HepG2 (cell line): ENCODE results near the gene TBXAS1. TPM values are rescaled to one million over a fixed set of nuclear protein-coding genes. Genes with fewer than 3 reads are reported as not detected.

ENCODE experiments used
- ATAC-seq: fragments of 200-7000 bp; cut with Tn5 transposase; 3 replicates; pipeline ENCODE4 v1.9.1; 2020; ENCODE audit warnings: mild to moderate bottlenecking, moderate library complexity
- BruUV-seq: library from RNA; stranded (reverse); fragments of 400-500 nt; replicated peaks from 2 replicates; lab custom pipeline; 2021; lab: Mats Ljungman, UMichigan
- CTCF ChIA-PET: fragments of 300-600 bp; formaldehyde crosslinking; extraction: SDS; loops from one replicate; lab custom pipeline; 2021; ENCODE audit warnings: low total read pairs, inconsistent platforms, low intra/inter-chr PET ratio; lab: Yijun Ruan, JAX
- POLR2A ChIA-PET: fragments of 350-600 bp; sonication (Branson Sonifier 250); formaldehyde crosslinking; loops from one replicate; lab custom pipeline; 2020; ENCODE audit warnings: antibody characterized with exemption, inconsistent platforms; lab: Yijun Ruan, JAX
- DNase-seq: peaks from one replicate; pipeline ENCODE4 v3.0.0-alpha.2; 2015; ENCODE audit warnings: low spot score
- FAIRE-seq: peaks from 3 replicates; lab custom pipeline; 2011; peaks lifted over from hg19 to GRCh38; lab: Jason Lieb, UNC
- H2AFZ ChIP-seq: one replicate; pipeline ENCODE4 v1.6.1; 2011; ENCODE audit warnings: low read length, inconsistent platforms
- H3K27ac ChIP-seq: fragments of 300-600 bp; 3 replicates; pipeline ENCODE4 v1.8.0; 2011; ENCODE audit warnings: mixed run types, mild to moderate bottlenecking, mixed read lengths, low read length, inconsistent platforms; ENCODE audit not compliant: insufficient read depth; ENCODE audit errors: extremely low read length
- H3K27me3 ChIP-seq, 2 experiments: fragments of 200-600 bp in 1 of 2; 2 replicates in 1 of 2; 3 replicates in 1 of 2; pipeline versions ENCODE4 v1.6.0 to v1.8.0; 2011; ENCODE audit warnings: low read length in 2 of 2, mild to moderate bottlenecking in 2 of 2, moderate library complexity in 2 of 2, inconsistent platforms in 1 of 2; ENCODE audit not compliant: insufficient read depth in 2 of 2, control insufficient read depth in 1 of 2
- H3K36me3 ChIP-seq, 2 experiments: fragments of 200-600 bp in 1 of 2; replicated peaks in 1 of 2; 2 replicates in 1 of 2; 3 replicates in 1 of 2; pipeline versions ENCODE4 v1.5.1 to v1.8.0; 2011; ENCODE audit warnings: low read length in 2 of 2, inconsistent platforms in 1 of 2; ENCODE audit not compliant: insufficient read depth in 2 of 2, control insufficient read depth in 1 of 2
- H3K4me1 ChIP-seq: 2 replicates; pipeline ENCODE4 v1.5.1; 2012; ENCODE audit warnings: low read length, inconsistent platforms; ENCODE audit not compliant: insufficient read depth
- H3K4me2 ChIP-seq: 2 replicates; pipeline ENCODE4 v1.6.0; 2011; ENCODE audit warnings: low read depth, low read length, inconsistent platforms
- H3K4me3 ChIP-seq, 3 experiments: fragments of 200-600 bp in 1 of 3; sonication (generic), shearing (Covaris generic) in 1 of 3; replicated peaks in 1 of 3; 2 replicates each; pipeline ENCODE4 v1.5.1; 2011 to 2016; ENCODE audit warnings: low read length in 3 of 3, inconsistent platforms in 2 of 3, low read depth in 2 of 3, mild to moderate bottlenecking in 2 of 3, control low read depth in 1 of 3, mixed read lengths in 1 of 3; ENCODE audit not compliant: insufficient read depth in 1 of 3
- H3K79me2 ChIP-seq: one replicate; pipeline ENCODE4 v1.6.1; 2011; ENCODE audit warnings: low read length, inconsistent platforms; ENCODE audit not compliant: insufficient read depth
- H3K9ac ChIP-seq: 2 replicates; pipeline ENCODE4 v1.6.0; 2011; ENCODE audit warnings: mild to moderate bottlenecking, low read depth, low read length, inconsistent platforms; ENCODE audit not compliant: insufficient read depth
- H3K9me3 ChIP-seq: 2 replicates; pipeline ENCODE4 v1.5.1; 2012; ENCODE audit warnings: mild to moderate bottlenecking, low read length
- H4K20me1 ChIP-seq: 2 replicates; pipeline ENCODE4 v1.6.0; 2011; ENCODE audit warnings: inconsistent platforms, mild to moderate bottlenecking, low read length, moderate library complexity; ENCODE audit not compliant: insufficient read depth
- HNF4G ChIP-seq, 2 experiments: sonication (generic) in 1 of 2; formaldehyde crosslinking in 1 of 2; IDR thresholded peaks; 2 replicates each; pipeline versions ENCODE4 v1.4.0 to v1.6.1; 2011 to 2020; ENCODE audit warnings: borderline replicate concordance in 2 of 2, low read depth in 2 of 2, mild to moderate bottlenecking in 2 of 2, low read length in 1 of 2, missing genetic modification reagents in 1 of 2, moderate library complexity in 1 of 2
- MAF1 ChIP-seq: sonication (generic); formaldehyde crosslinking; IDR thresholded peaks from 2 replicates; pipeline ENCODE4 v1.5.0; 2020; ENCODE audit warnings: missing genetic modification reagents, borderline replicate concordance
- NFIC ChIP-seq: IDR thresholded peaks from 2 replicates; pipeline ENCODE4 v1.6.1; 2012; ENCODE audit warnings: mild to moderate bottlenecking, low read length, inconsistent platforms
- SAFB2 ChIP-seq: sonication (generic); formaldehyde crosslinking; IDR thresholded peaks from 2 replicates; pipeline ENCODE4 v1.5.1; 2020; ENCODE audit warnings: missing genetic modification reagents, low read depth, mild to moderate bottlenecking, borderline replicate concordance
- SIN3A ChIP-seq: IDR thresholded peaks from 2 replicates; pipeline ENCODE4 v1.6.1; 2011; ENCODE audit warnings: low read depth, mild to moderate bottlenecking, control low read depth, low read length, borderline replicate concordance
- TBX2 ChIP-seq: sonication (generic); formaldehyde crosslinking; IDR thresholded peaks from 2 replicates; pipeline ENCODE4 v1.5.0; 2020; ENCODE audit warnings: missing genetic modification reagents, mild to moderate bottlenecking, borderline replicate concordance
- ZBTB42 ChIP-seq: sonication (generic); formaldehyde crosslinking; IDR thresholded peaks from 2 replicates; pipeline ENCODE4 v1.5.0; 2020; ENCODE audit warnings: mild to moderate bottlenecking, missing genetic modification reagents
- ZNF225 ChIP-seq: sonication (generic); formaldehyde crosslinking; IDR thresholded peaks from 2 replicates; pipeline ENCODE4 v1.4.0; 2020; ENCODE audit warnings: mild to moderate bottlenecking, missing genetic modification reagents
- ZNF343 ChIP-seq: sonication (generic); formaldehyde crosslinking; IDR thresholded peaks from 2 replicates; pipeline ENCODE4 v1.4.0; 2020; ENCODE audit warnings: mild to moderate bottlenecking, missing genetic modification reagents
- ZNF431 ChIP-seq: sonication (generic); formaldehyde crosslinking; IDR thresholded peaks from 2 replicates; pipeline ENCODE4 v1.9.0; 2022; ENCODE audit warnings: missing genetic modification reagents, low read depth, mild to moderate bottlenecking, borderline replicate concordance
- ZNF468 ChIP-seq: sonication (generic); formaldehyde crosslinking; IDR thresholded peaks from 2 replicates; pipeline ENCODE4 v1.8.0; 2022; ENCODE audit warnings: mild to moderate bottlenecking, moderate library complexity, missing genetic modification reagents
- ZNF496 ChIP-seq: sonication (generic); formaldehyde crosslinking; IDR thresholded peaks from 2 replicates; pipeline ENCODE4 v1.8.1; 2023; ENCODE audit warnings: mild to moderate bottlenecking, moderate library complexity, missing genetic modification reagents; ENCODE audit not compliant: insufficient replicate concordance
- ZNF501 ChIP-seq: sonication (generic); formaldehyde crosslinking; IDR thresholded peaks from 2 replicates; pipeline ENCODE4 v1.5.1; 2020; ENCODE audit warnings: mild to moderate bottlenecking, moderate library complexity, missing genetic modification reagents
- ZNF605 ChIP-seq: sonication (generic); formaldehyde crosslinking; IDR thresholded peaks from 2 replicates; pipeline ENCODE4 v1.8.0; 2022; ENCODE audit warnings: mild to moderate bottlenecking, missing genetic modification reagents
- ZNF850 ChIP-seq: sonication (generic); formaldehyde crosslinking; conservative IDR thresholded peaks from 2 replicates; pipeline ENCODE4 v1.9.0; 2021; ENCODE audit warnings: mild to moderate bottlenecking, missing genetic modification reagents
- WGBS: methylation state at CpG from one replicate; pipeline ENCODE4 v1.1.6; 2017; ENCODE audit warnings: low lambda C conversion rate; 5-methylcytosine and 5-hydroxymethylcytosine counted together
- in situ Hi-C: cut with HindIII; loops from 2 replicates; pipeline ENCODE4 v1.10.0; 2017; ENCODE audit warnings: low pct_unique_long_range_greater_than_20kb; ENCODE audit not compliant: extremely low pct_ligation_motif_present
- intact Hi-C: fragments of 100-400 bp; cut with micrococcal nuclease; formaldehyde crosslinking; loops from one replicate; pipeline ENCODE4 v1.10.0; 2022; ENCODE audit not compliant: unreplicated experiment
- polyA plus RNA-seq, 8 experiments: library from polyadenylated mRNA; depleted of rRNA in 3 of 8; stranded (reverse) in 7 of 8; unstranded in 1 of 8; fragments of >200 nt; fragmentation: Illumina TruSeq in 4 of 8; extraction: Trizol in 4 of 8; gene quantifications; 2 replicates each; pipeline versions ENCODE4 v1.2.1 to v1.2.3, GENCODE V29; 2011 to 2016; ENCODE audit warnings: low read depth in 4 of 8, missing spikeins in 1 of 8, mixed read lengths in 1 of 8; ENCODE audit not compliant: insufficient read depth in 1 of 8
- total RNA-seq, 5 experiments: library from RNA; depleted of rRNA; stranded (reverse); fragments of >200 nt; fragmentation: Illumina TruSeq; extraction: Trizol; gene quantifications; 2 replicates each; pipeline ENCODE4 v1.2.3, GENCODE V29; 2016; ENCODE audit warnings: low read depth in 1 of 5
- TF ChIP-seq, protein P1 (sequence below): sonication (generic); formaldehyde crosslinking; IDR thresholded peaks from 2 replicates; pipeline ENCODE4 v1.5.0; 2020; ENCODE audit warnings: mild to moderate bottlenecking, missing genetic modification reagents

The TBXAS1 gene
- total and polyA plus RNA-seq, 2 of the 13 experiments (the other 11 are each of a cell fraction or from before 2014, with no cell fraction given) = 4.0 to 4.9 TPM

DNA sequence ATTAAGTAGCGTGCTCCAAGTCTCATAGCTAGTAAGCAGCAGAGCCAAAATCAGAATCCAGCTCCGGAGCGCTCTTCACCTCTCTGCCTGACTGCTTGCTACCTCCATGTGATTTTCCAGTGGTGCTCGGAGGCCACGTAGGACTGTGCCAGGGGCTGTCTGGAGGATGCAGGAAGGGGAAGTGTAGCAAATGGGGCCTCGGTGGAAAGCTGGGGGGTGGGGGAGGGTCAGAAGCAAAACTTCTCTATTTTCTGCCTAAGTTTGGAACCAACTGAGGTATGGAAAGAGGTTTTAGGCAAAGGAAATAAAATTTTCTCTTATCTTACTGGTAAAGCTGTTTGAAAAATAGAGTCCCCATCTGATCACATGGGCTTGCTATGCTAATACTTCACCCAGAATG lies 108.7 kb downstream of the TBXAS1 start:
- no peaks in the 10 kb centered on the region for H3K9me3 ChIP-seq
- H3K27ac ChIP-seq = no peak overlapping the region
- ATAC-seq (no peak), DNase-seq (no peak), FAIRE-seq (no peak)
- no peaks in the 10 kb centered on the region for H3K79me2 ChIP-seq
- no TSS peak for BruUV-seq
- H2AFZ ChIP-seq = no peak overlapping the region
- H3K36me3 ChIP-seq = no peaks in the 10 kb centered on the region
- in situ Hi-C loops = no loop called here
- no peak for TF ChIP-seq ZNF343 (CRISPR knock-in tag)
- no peak for TF ChIP-seq MAF1 (CRISPR knock-in tag)
- TF ChIP-seq ZNF496 = no peak
- no peak for TF ChIP-seq SAFB2 (CRISPR knock-in tag)
- TF ChIP-seq ZBTB42 (CRISPR knock-in tag) = no peak
- no peak overlapping the region for H3K4me3 ChIP-seq
- H4K20me1 ChIP-seq = no peaks in the 10 kb centered on the region
- 69% methylated on average over 6 of the region's 6 CpGs for WGBS
- ChIA-PET CTCF (no interaction called here), POLR2A (no interaction called here)
- peaks cover 14% of the 10 kb centered on the region; the same call in 1 of the 2 replicates for H3K4me1 ChIP-seq
- intact Hi-C loops = no loop called here
- H3K27me3 ChIP-seq = no peaks in the 10 kb centered on the region
- no peak overlapping the region for H3K4me2 ChIP-seq
- H3K9ac ChIP-seq = no peak overlapping the region

DNA sequence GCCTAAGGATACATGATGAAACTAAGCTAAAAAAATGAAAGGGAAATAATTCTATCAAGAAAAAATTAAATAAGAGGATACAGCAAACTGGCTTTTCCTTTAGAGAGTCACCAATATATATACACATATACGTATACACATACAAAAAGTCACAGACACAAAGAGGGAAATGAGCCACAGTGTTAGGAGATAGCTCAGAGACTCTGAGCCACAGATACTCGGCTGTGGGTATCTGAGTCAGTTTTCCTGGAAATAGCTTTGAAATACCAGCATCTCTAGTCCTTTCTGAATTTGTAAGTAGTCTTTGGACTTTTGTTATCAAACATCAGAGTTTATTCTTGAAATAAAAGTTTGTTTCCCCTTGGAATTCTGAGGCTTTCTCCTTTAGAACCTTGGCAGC lies 111.8 kb downstream of the TBXAS1 start:
- ChIA-PET CTCF (no interaction called here), POLR2A (no interaction called here)
- Histone ChIP-seq H3K27ac (no peak overlapping the region), H2AFZ (no peak overlapping the region), H4K20me1 (no peaks in the 10 kb centered on the region), H3K79me2 (no peaks in the 10 kb centered on the region), H3K36me3 (no peaks in the 10 kb centered on the region), H3K4me1 (peaks cover 14% of the 10 kb centered on the region; the same call in 1 of the 2 replicates), H3K4me3 (no peak overlapping the region), H3K9ac (no peak overlapping the region), H3K27me3 (peaks cover 0 to 1% of the 10 kb centered on the region in 2 experiments; a peak in 2 of 5 replicates), H3K4me2 (no peak overlapping the region), H3K9me3 (no peaks in the 10 kb centered on the region)
- no peak for ATAC-seq
- no peak for DNase-seq
- in situ Hi-C loops = no loop called here
- no peak for FAIRE-seq
- 31% methylated on average over 2 of the region's 2 CpGs for WGBS
- intact Hi-C loops = no loop called here
- BruUV-seq = no TSS peak
- TF ChIP-seq NFIC (no peak), ZNF431 (CRISPR knock-in tag) (no peak), HNF4G (IDR thresholded peaks at IDR 0.05; ENCODE audit: borderline replicate concordance, low read depth, low read length) (no peak), HNF4G (CRISPR knock-in tag; IDR thresholded peaks at IDR 0.05; ENCODE audit: borderline replicate concordance, low read depth) (no peak), ZNF501 (CRISPR knock-in tag) (no peak), ZNF850 (CRISPR knock-in tag) (no peak), ZNF225 (CRISPR knock-in tag) (no peak), TBX2 (CRISPR knock-in tag) (no peak), SIN3A (no peak), ZNF605 (CRISPR knock-in tag) (no peak), ZNF468 (CRISPR knock-in tag) (no peak)
- TF ChIP-seq, protein P1, sequence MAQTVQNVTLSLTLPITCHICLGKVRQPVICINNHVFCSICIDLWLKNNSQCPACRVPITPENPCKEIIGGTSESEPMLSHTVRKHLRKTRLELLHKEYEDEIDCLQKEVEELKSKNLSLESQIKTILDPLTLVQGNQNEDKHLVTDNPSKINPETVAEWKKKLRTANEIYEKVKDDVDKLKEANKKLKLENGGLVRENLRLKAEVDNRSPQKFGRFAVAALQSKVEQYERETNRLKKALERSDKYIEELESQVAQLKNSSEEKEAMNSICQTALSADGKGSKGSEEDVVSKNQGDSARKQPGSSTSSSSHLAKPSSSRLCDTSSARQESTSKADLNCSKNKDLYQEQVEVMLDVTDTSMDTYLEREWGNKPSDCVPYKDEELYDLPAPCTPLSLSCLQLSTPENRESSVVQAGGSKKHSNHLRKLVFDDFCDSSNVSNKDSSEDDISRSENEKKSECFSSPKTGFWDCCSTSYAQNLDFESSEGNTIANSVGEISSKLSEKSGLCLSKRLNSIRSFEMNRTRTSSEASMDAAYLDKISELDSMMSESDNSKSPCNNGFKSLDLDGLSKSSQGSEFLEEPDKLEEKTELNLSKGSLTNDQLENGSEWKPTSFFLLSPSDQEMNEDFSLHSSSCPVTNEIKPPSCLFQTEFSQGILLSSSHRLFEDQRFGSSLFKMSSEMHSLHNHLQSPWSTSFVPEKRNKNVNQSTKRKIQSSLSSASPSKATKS (CRISPR knock-in tag) = no peak
